ENCODE data around the gene STARD3. TPM values are rescaled to one million over a fixed set of nuclear protein-coding genes. Genes with fewer than 3 reads are reported as not detected.

The STARD3 gene
- total and polyA plus RNA-seq, 2 of the 13 experiments (the other 11 are each of a cell fraction or from before 2014, with no cell fraction given), result 34.6 to 100 TPM

DNA sequence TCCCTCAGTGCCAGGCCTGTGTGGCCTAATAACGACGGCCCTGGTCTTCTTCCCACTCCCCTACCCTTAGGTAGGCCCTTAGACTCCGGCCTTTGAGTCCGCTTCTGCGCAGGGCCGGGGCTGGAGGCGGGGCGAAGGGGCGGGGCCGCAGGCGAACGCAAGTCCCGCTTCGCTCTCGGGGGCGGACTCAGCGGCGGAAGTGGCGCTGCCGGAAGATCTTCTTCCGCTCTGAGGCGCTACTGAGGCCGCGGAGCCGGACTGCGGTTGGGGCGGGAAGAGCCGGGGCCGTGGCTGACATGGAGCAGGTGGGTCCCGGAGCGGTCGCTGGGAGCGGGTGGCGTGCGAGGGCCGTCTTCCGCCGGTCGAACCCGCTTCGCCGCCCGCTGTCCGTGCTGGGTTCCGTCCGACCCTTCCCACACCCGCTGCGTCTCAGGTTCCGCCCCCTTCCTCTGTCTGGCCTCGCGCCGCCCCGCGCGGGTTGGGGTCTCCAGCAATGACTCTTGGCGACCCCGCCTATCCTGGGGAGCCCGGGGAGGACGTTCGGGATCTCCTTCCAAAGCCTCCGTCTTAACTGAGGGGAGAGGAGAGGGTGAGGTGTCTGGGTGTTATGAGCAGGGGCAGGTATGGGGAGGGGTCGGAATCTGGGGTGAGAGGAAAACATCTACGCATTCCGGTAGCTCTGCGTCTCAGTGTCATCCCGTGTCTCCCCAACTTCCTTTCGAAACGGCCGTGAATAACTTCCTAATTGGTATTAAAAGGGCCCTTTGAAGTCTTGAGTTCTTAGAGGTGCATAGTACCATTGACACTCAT, at the start of gene STARD3 (continued):
- TF ChIP-seq, protein P1, sequence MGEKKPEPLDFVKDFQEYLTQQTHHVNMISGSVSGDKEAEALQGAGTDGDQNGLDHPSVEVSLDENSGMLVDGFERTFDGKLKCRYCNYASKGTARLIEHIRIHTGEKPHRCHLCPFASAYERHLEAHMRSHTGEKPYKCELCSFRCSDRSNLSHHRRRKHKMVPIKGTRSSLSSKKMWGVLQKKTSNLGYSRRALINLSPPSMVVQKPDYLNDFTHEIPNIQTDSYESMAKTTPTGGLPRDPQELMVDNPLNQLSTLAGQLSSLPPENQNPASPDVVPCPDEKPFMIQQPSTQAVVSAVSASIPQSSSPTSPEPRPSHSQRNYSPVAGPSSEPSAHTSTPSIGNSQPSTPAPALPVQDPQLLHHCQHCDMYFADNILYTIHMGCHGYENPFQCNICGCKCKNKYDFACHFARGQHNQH (CRISPR knock-in tag; IDR thresholded peaks at IDR 0.05), result no peak; the same call in 1 of the 2 replicates
- TF ChIP-seq ZNF225 (CRISPR knock-in tag; IDR thresholded peaks at IDR 0.05) (peak; percentile 87), IRX3 (CRISPR knock-in tag; IDR thresholded peaks at IDR 0.05; ENCODE audit: borderline replicate concordance, low read depth) (no peak), ZNF841 (CRISPR knock-in tag; IDR thresholded peaks at IDR 0.05; ENCODE audit: borderline replicate concordance) (no peak), RBFOX2 (IDR thresholded peaks at IDR 0.05; ENCODE audit: low read depth, low read length) (peak; percentile 95), TBX3 (IDR thresholded peaks at IDR 0.05; ENCODE audit: borderline replicate concordance) (peak; percentile 48), XRCC5 (optimal IDR thresholded peaks at IDR 0.05; ENCODE audit: low read length) (peak; percentile 73), ZNF256 (CRISPR knock-in tag; conservative IDR thresholded peaks at IDR 0.05) (no peak), NFE2 (CRISPR knock-in tag; IDR thresholded peaks at IDR 0.05) (no peak), ZNF20 (CRISPR knock-in tag; IDR thresholded peaks at IDR 0.05) (peak; percentile 70; the same call in 1 of the 2 replicates), ZFAT (CRISPR knock-in tag; conservative IDR thresholded peaks at IDR 0.05) (no peak), ZNF280B (CRISPR knock-in tag; IDR thresholded peaks at IDR 0.05; ENCODE audit: borderline replicate concordance) (peak; percentile 93; the same call in 1 of the 2 replicates), SNRNP70 (IDR thresholded peaks at IDR 0.05; ENCODE audit: low read depth, low read length) (no peak), MTERF4 (CRISPR knock-in tag; IDR thresholded peaks at IDR 0.05) (peak; percentile 91), ZNF451 (CRISPR knock-in tag; IDR thresholded peaks at IDR 0.05) (no peak), MIXL1 (CRISPR knock-in tag; IDR thresholded peaks at IDR 0.05) (no peak), ZNF556 (CRISPR knock-in tag; IDR thresholded peaks at IDR 0.05; ENCODE audit: borderline replicate concordance) (peak; percentile 82; the same call in 1 of the 2 replicates), SP1 (IDR thresholded peaks at IDR 0.05) (no peak), SP1 (CRISPR knock-in tag; IDR thresholded peaks at IDR 0.05) (peak; percentile 85), ZNF724P (CRISPR knock-in tag; IDR thresholded peaks at IDR 0.05; ENCODE audit: borderline replicate concordance) (peak; percentile 46; the same call in 1 of the 2 replicates)
- TF ChIP-seq, protein P2, sequence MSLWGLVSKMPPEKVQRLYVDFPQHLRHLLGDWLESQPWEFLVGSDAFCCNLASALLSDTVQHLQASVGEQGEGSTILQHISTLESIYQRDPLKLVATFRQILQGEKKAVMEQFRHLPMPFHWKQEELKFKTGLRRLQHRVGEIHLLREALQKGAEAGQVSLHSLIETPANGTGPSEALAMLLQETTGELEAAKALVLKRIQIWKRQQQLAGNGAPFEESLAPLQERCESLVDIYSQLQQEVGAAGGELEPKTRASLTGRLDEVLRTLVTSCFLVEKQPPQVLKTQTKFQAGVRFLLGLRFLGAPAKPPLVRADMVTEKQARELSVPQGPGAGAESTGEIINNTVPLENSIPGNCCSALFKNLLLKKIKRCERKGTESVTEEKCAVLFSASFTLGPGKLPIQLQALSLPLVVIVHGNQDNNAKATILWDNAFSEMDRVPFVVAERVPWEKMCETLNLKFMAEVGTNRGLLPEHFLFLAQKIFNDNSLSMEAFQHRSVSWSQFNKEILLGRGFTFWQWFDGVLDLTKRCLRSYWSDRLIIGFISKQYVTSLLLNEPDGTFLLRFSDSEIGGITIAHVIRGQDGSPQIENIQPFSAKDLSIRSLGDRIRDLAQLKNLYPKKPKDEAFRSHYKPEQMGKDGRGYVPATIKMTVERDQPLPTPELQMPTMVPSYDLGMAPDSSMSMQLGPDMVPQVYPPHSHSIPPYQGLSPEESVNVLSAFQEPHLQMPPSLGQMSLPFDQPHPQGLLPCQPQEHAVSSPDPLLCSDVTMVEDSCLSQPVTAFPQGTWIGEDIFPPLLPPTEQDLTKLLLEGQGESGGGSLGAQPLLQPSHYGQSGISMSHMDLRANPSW (CRISPR knock-in tag; IDR thresholded peaks at IDR 0.05; ENCODE audit: borderline replicate concordance), result no peak
- TF ChIP-seq, protein P3, sequence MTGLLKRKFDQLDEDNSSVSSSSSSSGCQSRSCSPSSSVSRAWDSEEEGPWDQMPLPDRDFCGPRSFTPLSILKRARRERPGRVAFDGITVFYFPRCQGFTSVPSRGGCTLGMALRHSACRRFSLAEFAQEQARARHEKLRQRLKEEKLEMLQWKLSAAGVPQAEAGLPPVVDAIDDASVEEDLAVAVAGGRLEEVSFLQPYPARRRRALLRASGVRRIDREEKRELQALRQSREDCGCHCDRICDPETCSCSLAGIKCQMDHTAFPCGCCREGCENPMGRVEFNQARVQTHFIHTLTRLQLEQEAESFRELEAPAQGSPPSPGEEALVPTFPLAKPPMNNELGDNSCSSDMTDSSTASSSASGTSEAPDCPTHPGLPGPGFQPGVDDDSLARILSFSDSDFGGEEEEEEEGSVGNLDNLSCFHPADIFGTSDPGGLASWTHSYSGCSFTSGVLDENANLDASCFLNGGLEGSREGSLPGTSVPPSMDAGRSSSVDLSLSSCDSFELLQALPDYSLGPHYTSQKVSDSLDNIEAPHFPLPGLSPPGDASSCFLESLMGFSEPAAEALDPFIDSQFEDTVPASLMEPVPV (CRISPR knock-in tag; IDR thresholded peaks at IDR 0.05), result peak; percentile 53; the same call in 1 of the 2 replicates

All from HepG2 (cell line).